Right atrium auricular region (tissue), 2 donors: Measurements from ENCODE around the gene COL11A1. TPM values are rescaled to one million over a fixed set of nuclear protein-coding genes. Genes with fewer than 3 reads are reported as not detected.

Source experiments
- DNase-seq: peaks from one replicate; pipeline ENCODE4 v3.0.0-alpha.2; 2019; ENCODE audit warnings: low spot score
- H3K27ac ChIP-seq, 2 donors: fragments of 200-600 bp; sonication (generic); 1 replicate in 1 of 2; 2 replicates in 1 of 2; pipeline ENCODE4 v1.5.1; 2016 to 2019
- H3K27me3 ChIP-seq, 2 donors: fragments of 200-600 bp; sonication (generic); one replicate each; pipeline versions ENCODE4 v1.5.1 to v1.6.0; 2017 to 2019
- H3K36me3 ChIP-seq: fragments of 200-600 bp; sonication (generic); one replicate; pipeline ENCODE4 v1.5.1; 2016
- H3K4me1 ChIP-seq, 2 donors: fragments of 200-600 bp; sonication (generic); one replicate each; pipeline versions ENCODE4 v1.5.1 to v1.6.0; 2017 to 2019
- H3K4me3 ChIP-seq, 2 donors: fragments of 200-600 bp; sonication (generic); 1 replicate in 1 of 2; 2 replicates in 1 of 2; pipeline ENCODE4 v1.5.1; 2017 to 2019; ENCODE audit warnings: mild to moderate bottlenecking in 1 of 2, moderate library complexity in 1 of 2
- H3K9me3 ChIP-seq, 2 donors: fragments of 200-600 bp; sonication (generic); one replicate each; pipeline ENCODE4 v1.5.1; 2019
- total RNA-seq, 2 donors: library from RNA; depleted of rRNA; stranded (reverse); fragments of >200 nt; gene quantifications; one replicate each; pipeline ENCODE4 v1.1.0, GENCODE V29; 2016
- TF ChIP-seq, protein P1 (sequence below), 2 donors: fragments of 200-600 bp; sonication (generic); IDR thresholded peaks; one replicate each; pipeline ENCODE4 v1.5.1; 2019; ENCODE audit warnings: antibody characterized with exemption in 2 of 2

Gene COL11A1
- total RNA-seq, 2 donors from 2014 or later: 0.71 TPM; not detected in 1

DNA sequence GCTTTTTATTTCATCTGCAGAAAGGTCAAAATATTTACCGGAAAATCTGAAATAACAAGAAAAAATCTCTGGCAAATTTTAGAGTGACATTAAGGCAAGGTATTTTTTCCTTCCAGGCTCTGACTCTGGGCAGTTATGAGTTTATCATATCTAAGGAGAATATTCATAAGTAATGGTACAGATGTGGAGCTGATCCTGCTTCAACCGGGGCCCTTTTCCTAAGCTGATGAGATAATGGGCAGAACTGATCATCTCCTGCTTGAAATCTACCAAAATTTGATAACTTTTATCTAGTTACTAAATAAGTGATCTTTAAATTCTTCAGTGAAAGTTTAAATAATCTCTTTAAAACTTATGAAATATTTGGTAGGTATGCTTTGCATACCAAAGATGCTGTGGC is 211.6 kb downstream of the COL11A1 start:
- Histone ChIP-seq H3K4me1 (no peaks in the 10 kb centered on the region), H3K27me3 (no peaks in the 10 kb centered on the region), H3K36me3 (no peaks in the 10 kb centered on the region), H3K4me3 (no peak overlapping the region), H3K9me3 (no peaks in the 10 kb centered on the region), H3K27ac (no peak overlapping the region)
- no peak for DNase-seq
- TF ChIP-seq, protein P1, sequence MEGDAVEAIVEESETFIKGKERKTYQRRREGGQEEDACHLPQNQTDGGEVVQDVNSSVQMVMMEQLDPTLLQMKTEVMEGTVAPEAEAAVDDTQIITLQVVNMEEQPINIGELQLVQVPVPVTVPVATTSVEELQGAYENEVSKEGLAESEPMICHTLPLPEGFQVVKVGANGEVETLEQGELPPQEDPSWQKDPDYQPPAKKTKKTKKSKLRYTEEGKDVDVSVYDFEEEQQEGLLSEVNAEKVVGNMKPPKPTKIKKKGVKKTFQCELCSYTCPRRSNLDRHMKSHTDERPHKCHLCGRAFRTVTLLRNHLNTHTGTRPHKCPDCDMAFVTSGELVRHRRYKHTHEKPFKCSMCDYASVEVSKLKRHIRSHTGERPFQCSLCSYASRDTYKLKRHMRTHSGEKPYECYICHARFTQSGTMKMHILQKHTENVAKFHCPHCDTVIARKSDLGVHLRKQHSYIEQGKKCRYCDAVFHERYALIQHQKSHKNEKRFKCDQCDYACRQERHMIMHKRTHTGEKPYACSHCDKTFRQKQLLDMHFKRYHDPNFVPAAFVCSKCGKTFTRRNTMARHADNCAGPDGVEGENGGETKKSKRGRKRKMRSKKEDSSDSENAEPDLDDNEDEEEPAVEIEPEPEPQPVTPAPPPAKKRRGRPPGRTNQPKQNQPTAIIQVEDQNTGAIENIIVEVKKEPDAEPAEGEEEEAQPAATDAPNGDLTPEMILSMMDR (IDR thresholded peaks at IDR 0.05): no peak

DNA sequence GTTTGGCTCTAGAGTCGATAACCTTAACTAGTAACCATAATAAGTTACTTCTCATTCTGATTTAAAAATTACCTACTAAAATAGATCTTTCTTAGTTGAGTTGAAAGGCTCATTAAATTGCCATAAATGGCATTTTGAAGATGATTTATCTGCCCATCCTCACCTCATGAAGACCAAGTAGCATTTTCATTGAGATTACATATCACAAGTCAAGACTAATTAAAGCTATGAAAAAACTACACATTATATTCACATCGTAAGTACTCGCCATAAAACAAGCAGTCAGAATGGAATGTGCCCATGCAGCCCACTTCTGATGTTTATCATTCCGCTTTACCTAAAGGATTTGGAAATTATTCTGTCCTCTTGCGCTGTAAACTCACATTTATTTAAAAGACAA is 212.0 kb downstream of the COL11A1 start:
- no peak overlapping the region for H3K4me3 ChIP-seq

DNA sequence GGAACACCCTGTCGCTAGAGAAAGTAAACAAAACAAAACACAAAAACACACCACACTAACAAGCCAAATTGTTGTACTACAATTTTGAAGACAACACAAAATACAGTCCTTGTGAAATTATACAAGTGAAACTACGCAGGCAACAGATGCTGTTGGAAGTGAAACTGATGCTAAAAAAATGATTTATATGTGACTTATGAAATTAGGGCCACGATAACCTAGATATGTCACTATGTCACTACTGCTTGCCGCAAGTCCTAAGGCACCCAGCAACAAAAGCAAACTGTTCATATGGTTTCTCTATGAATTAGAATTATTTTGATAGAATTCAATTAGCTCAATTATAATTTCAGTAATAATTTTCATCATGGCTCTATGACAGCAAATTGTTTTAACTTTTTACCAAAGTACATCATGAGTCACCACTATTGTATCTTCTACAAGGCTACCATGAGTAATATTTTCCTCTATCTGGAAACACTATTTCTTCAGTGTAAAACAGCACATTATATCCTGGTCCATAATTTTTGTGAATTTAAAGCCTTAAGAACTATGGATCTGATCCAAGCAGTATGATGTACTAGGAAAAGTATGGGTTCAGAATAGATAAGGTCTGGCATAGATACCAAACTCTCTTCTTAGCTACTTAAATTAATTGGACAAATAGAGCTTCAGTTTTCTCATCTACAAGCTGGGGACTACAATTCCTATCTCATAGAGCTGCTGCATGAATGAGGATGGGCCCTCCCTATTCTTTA is 216.3 kb downstream of the COL11A1 start:
- no peaks in the 10 kb centered on the region for H3K27me3 ChIP-seq
- no peaks in the 10 kb centered on the region for H3K36me3 ChIP-seq
- H3K9me3 ChIP-seq: no peaks in the 10 kb centered on the region
- no peak for DNase-seq
- TF ChIP-seq, protein P1 (IDR thresholded peaks at IDR 0.05): no peak
- no peaks in the 10 kb centered on the region for H3K4me1 ChIP-seq
- no peak overlapping the region for H3K4me3 ChIP-seq
- no peak overlapping the region for H3K27ac ChIP-seq

More for the DNA sequence above, 212.0 kb downstream of the COL11A1 start:
- Histone ChIP-seq H3K36me3 (no peaks in the 10 kb centered on the region), H3K27ac (no peak overlapping the region), H3K27me3 (no peaks in the 10 kb centered on the region), H3K4me1 (no peaks in the 10 kb centered on the region), H3K9me3 (no peaks in the 10 kb centered on the region)
- TF ChIP-seq, protein P1 (IDR thresholded peaks at IDR 0.05): no peak
- DNase-seq: no peak

DNA sequence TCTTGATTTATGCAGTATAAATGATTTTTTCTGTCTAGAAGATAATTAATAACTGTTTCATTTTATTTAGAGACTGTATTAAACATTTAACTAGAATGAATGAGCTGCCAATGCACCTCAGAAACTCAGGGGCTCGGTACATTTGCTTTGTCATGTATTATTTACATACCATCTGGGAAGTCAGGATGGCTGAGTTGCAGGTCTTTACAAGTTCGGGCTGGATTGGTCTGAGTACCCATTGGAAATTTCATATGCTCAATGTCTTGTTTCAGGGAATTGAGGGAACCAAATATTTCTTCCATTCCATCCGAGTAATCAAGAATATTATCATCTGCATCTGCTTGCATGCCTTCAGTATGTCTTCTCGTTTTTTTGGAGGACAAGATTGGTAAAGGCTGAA is 221.7 kb downstream of the COL11A1 start:
- Histone ChIP-seq H3K27ac (no peak overlapping the region), H3K9me3 (no peaks in the 10 kb centered on the region), H3K4me1 (no peaks in the 10 kb centered on the region), H3K27me3 (no peaks in the 10 kb centered on the region), H3K36me3 (no peaks in the 10 kb centered on the region), H3K4me3 (no peak overlapping the region)
- TF ChIP-seq, protein P1 (IDR thresholded peaks at IDR 0.05): no peak
- DNase-seq: no peak

DNA sequence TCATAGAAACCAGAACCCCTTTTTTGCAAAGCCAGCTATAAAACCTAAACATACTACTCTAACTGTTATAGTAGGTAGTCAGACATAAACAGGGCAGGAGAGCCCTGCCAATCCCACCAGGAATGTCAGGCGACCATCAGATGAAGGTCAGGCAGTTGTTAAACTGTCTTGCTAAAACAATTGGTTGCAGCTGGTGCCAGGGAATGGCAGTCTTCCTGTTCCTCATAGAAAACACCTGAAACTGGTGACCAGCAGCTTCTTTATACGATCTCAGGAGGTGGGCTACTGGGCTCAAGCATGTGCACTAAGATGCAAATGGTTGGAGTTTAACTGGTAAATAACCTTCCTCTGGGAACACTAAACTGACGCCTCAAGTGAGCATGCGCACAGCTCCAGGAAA is 224.1 kb downstream of the COL11A1 start:
- Histone ChIP-seq H3K4me1 (no peaks in the 10 kb centered on the region), H3K9me3 (no peaks in the 10 kb centered on the region), H3K36me3 (no peaks in the 10 kb centered on the region), H3K27ac (no peak overlapping the region), H3K4me3 (no peak overlapping the region), H3K27me3 (no peaks in the 10 kb centered on the region)
- TF ChIP-seq, protein P1 (IDR thresholded peaks at IDR 0.05): no peak
- DNase-seq: no peak
